Midbrain (tissue), 1 donor: ENCODE data around the gene GABARAP.
A peak's percentile ranks its signal among the peaks of the same experiment; 100 is the strongest.

Source experiments
- DNase-seq: peaks from one replicate; lab custom pipeline; 2025; lab: John Stamatoyannopoulos, UW

Gene GABARAP

DNA sequence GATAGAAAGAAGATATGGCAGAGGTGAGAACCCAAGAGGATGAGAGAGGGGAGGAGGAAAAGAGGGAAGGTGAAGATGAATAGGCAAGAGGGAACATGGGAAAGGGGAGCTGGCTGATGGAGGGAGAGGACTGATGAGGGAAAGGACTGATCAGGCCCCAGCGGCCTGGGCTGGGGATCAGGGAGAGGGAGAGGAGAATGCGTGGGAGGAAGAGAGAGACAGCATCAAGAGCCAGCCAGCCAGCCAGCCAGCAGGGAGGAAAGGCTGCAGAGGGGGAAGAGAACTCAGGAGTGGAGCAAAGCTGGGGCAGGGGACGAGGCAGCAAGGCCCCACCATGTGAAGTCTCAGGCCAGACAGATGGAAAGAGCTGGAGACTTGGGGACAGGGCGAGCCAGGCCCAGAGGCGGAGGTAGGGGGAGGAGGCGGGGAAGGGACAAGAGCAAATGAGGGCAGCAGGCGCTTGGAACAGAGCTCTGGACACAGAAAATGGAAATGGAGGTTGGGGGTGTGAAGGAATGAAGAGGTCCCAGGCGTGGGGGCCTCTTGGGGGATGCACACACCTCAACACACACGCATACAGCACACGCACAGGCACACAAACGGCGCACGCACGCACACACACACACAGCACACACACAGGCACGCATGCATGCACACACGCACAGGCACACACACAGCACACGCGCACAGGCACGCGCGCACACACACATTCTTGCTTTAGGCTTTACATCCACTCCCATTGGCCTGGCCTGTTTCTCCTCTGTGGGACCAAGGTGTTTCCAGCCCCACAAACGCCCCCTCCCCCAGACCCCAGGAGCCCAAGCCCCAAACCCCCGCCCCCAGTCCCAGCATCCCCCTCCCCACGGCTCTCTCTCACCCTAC lies 34.9 kb downstream of the GABARAP start:
- no peak for DNase-seq

DNA sequence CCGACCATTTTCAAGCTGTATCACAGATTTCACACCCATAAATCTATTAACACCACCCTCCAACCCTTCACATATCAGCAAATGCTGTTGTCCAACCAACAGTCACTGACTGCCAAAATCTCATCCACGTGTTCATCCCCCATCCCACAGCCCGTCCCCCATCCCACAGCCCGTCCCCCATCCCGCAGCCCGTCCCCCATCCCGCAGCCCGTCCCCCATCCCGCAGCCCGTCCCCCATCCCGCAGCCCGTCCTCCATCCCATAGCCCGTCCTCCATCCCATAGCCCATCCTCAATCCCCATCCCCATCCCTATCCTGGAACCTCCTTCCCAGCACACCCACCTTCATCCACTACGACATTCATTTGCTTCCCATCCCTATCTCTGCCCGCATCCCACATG lies 36.7 kb downstream of the GABARAP start:
- no peak for DNase-seq

DNA sequence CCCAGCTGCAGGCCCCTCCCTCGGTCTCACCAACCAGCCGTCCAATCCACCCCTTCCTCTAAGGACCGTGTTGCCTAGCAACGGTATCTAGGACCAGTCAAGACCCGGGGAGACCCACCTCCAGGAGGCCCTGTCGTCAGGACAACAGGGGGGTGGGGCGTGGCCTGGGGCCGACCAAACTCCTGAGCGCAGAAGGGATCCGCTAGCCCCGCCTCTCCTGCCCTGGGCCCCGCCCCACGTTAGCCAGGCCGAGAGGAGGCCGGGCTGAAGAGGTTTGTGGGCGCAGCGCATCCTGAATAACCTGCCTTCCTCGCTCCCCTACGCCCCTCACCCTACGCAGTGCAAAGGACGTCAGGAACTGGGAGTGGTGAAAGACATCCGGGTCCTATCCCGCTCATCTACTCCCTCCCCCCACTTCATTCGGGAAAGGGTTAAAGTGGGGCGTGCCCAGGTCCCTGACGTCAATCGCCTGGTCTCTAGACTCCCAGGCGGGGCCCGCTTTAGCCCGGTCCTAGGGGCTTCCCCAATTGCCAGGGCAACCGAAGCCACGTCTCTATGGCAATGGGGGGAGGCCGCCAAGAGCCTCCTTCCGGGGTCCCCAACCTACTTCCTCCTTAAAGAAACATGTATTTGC lies 37.3 kb downstream of the GABARAP start:
- peak; percentile 79 for DNase-seq

DNA sequence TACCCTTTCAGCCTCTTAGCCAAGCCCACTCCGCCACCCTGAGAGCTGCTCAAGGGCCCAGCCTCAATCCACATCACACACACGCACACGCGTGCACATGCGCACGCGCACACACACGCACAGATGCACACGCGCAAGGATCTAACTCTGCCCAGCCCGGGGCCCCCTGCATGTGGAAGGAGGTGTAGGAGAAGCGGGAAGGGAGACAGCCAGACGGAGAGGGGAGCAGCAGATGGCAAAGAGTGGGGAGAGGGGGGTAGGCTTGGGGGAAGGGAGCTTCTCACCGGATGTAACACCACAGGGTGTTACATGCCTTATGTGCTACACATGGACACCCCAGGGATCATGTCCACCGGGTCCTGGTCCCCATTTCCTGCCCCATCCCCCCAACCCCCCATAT lies 37.9 kb downstream of the GABARAP start:
- DNase-seq, result no peak

DNA sequence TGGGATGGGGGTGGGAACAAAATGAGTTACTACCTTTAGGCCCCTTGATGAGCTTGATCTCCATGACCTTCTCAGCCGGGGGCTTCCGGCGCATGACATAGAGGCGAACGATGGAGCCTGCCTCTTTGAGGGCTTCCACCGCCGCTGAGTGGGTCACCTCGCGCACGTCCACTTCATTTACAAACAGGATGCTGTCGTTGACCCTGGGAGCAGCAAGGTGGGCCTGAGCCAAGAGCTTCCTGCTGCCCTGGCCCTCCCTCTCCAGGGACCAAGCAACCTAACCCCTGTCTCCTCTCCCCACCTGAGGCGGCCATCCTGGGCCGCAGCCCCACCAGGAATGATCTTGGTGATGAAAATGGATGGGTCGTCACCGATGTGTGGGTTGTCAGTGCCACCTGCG lies 38.9 kb downstream of the GABARAP start:
- DNase-seq, result no peak

DNA sequence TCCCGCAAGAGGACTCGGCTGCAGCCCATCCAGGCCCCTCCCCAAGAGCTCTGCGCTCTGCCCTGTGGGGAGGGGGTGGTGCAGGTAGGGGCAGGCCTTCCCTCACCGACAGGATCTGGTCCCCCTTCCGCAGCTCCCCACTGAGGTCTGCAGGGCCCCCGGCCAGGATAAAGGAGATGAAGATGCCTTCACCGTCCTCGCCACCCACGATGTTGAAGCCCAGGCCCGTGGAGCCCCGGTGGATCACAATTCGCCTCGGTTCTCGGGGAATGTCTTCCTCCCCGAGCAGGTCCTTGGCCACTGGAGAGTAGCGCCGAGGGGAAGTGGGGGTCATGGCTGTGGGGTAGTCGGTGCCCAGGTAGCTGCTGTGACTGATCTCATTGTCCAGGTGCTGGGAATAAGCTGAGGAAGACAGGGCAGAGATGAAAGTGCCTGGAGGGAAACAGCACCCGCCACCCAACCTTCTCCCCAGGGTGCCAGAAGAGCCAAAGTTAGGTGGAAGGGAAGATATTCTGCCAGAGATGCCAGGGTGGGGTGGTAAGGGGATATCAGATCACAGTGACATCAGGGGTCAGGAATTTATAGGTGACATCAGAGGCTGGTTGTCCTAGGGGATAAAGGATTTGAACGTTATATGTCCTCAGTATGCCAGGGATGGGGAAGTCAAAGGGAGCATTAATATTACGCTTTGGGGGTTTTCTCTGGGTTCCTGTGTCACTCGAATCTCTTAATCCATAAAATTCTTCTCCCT lies 45.4 kb downstream of the GABARAP start:
- DNase-seq, result no peak

DNA sequence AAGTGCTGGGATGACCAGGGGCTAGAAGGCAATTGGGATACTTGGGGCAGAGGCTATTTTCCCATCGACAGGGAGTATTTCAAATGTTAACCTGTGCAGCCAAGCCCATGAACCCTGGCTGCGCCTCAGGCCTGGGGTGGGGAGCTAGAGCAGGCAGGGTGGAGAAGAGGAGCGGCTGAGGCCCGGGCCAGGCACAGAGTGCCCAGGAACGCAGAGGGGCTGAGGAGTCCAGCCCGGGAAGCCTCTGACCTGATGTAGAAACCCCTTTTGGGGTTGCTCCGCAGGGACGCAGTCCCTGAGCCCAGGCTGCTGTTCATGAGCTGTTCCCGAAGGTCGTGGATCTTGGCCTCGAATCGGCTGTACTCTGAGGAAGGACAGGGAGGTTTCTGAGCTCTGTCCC lies 46.3 kb downstream of the GABARAP start:
- DNase-seq, result no peak

DNA sequence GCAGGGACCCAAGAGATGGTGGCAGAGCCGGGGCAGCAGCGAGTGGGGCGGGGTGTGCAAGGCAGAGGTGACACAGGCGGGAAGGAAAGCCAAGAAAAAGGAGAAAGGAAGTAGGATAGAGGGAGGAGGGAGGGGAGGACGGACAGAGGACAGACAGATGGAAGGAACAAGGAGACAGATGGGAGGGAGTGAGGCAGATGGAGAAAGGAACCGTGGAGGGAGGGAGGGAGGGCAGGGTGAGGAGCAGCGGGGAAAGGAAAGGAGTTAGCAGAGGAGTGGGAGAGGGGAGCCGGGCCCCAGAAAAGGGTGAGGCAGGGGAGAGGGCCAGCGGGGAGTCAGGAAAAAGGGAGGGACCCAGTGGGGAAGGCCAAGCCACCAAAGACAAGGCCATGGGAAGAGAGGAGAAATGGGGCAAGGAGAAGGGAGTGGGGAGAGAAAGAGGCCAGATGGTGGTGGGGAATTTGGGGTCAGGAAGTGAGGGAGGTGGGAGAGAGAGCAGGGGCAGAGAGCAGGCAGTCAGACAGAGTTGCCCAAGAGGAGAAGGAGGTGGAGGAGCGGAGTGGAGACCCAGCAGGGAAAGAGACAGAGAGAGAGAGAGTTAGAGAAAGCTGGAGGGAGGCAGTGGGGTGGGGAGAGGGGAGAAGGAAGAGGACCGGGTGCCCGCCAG lies 49.8 kb downstream of the GABARAP start:
- DNase-seq, result no peak

DNA sequence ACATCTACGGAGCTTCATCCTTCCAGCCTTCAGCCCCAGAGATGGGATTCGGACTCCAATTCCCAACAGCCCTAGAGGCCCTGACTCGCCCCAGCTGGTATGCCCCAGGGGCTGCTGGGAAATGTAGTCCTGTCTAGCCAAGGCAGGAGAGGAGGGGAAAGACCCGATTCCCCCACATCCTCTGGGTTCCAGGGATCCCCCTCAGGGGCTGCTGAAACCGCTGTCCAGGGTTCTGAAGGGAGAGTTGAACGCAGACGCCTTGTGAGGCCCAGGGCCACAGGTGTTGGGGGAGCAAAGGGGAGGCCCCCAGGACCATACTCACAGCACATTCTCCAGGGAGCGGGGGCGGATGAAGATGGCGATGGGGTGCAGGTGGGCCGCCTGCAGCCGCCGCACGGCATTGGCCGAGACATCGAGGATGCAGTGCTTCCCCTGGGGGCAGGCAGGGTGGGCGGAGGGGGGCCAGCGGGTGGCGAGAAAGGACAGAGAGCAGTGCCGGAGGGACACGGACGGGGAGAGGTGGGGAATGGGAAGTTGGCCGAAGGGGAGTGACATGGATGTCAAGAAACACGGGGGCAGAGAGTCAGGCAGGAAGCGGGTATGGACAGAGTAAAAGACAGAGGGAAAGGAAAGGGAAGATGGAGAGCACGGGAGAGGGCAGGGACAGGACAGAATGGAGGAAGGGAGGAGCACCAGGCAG lies 50.5 kb downstream of the GABARAP start:
- peak; percentile 5 for DNase-seq

DNA sequence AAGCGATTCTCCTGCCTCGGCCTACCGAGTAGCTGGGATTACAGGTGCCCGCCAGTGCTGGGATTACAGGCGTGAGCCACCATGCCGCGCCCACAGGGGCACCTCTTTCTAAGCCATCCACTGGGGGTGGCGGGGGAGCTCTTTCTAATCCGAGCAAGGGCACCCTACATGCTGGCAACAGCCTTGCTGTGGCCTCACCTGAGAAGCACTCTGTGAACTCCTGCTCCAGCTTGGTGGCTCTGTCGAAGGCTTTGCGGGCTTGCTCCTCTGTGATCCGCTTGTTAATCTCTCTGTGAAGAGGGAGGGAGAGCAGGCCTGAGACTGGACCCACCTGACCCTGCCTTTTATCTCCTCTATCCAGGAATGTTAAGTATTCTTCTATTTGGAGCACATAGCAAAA lies 51.2 kb downstream of the GABARAP start:
- DNase-seq, result no peak

DNA sequence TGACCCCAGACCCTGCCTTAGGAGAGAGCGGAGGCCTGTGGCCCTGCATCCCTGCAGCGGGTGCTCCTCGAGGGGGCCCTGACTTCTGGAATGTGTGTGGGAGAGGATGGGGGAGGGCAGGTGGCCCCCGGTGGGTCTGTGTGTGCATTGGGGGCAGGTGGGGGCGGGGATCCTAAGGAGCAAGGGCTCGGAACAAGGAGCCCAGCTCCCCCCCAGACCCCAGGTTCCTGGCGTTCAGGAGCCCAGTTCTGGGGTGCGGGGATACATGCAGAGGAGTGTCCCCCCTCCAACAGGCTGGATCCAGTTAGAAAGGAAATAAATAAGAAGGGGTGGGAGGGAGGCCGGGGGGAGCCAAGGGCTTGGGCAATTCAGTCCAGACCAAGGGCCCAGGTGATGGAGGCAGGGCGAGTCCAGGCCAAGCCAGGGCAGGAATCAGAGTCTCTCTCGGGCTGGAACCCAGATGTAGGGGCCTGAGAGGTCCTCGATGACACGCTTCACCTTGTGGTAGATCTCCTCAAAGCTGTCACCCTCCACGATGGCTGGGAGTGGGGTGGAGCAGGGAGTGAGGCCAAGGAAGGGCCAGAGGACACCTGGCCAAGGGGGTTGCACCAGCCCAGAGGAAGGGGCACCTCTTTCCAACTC lies 51.9 kb downstream of the GABARAP start:
- no peak for DNase-seq
